Mesothelial cell of epicardium (in vitro differentiated cells): ENCODE results near the gene LRRFIP1. TPM values are rescaled to one million over a fixed set of nuclear protein-coding genes. Genes with fewer than 3 reads are reported as not detected.

Source experiments
- DNase-seq, 2 experiments: peaks; one replicate each; pipeline ENCODE4 v3.0.0; 2021; ENCODE audit warnings: low spot score in 2 of 2; ENCODE audit not compliant: unreplicated experiment in 2 of 2
- H3K27ac Mint-ChIP-seq: 2 replicates; pipeline ENCODE4 v1.8.0; 2021; ENCODE audit warnings: mixed read lengths
- H3K27me3 Mint-ChIP-seq: 2 replicates; pipeline ENCODE4 v1.8.0; 2021; ENCODE audit warnings: low read depth, mixed read lengths
- H3K36me3 Mint-ChIP-seq: 2 replicates; pipeline ENCODE4 v1.8.0; 2021; ENCODE audit warnings: mixed read lengths
- H3K4me1 Mint-ChIP-seq: 2 replicates; pipeline ENCODE4 v1.8.0; 2021; ENCODE audit warnings: mixed read lengths
- H3K4me3 Mint-ChIP-seq: 2 replicates; pipeline ENCODE4 v1.8.0; 2021; ENCODE audit warnings: mild to moderate bottlenecking, moderate library complexity, mixed read lengths
- H3K9me3 Mint-ChIP-seq: 2 replicates; pipeline ENCODE4 v1.8.0; 2021; ENCODE audit warnings: mixed read lengths
- total RNA-seq: library from RNA; stranded (reverse); gene quantifications from 3 replicates; pipeline ENCODE4 v1.2.1, GENCODE V29; 2021
- TF ChIP-seq, protein P1 (sequence below): fragments of 200-600 bp; sonication (generic); IDR thresholded peaks from one replicate; pipeline ENCODE4 v1.5.0; 2021; ENCODE audit warnings: antibody characterized with exemption; ENCODE audit not compliant: unreplicated experiment

Gene LRRFIP1
- total RNA-seq, 1 donor from 2014 or later: 47.5 TPM

- H3K36me3 Mint-ChIP-seq: peaks cover 43% of the 10 kb centered on the region
Observed at GRCh38 chr2:237633061-237633561, 5.7 kb downstream of the LRRFIP1 start.

GRCh38 chr2:237636578-237636977, 9.2 kb downstream of the LRRFIP1 start:
- peaks cover 40% of the 10 kb centered on the region for H3K36me3 Mint-ChIP-seq
- no peaks in the 10 kb centered on the region for H3K27me3 Mint-ChIP-seq
- H3K9me3 Mint-ChIP-seq: peaks cover 23% of the 10 kb centered on the region
- no peak overlapping the region for H3K27ac Mint-ChIP-seq
- H3K4me1 Mint-ChIP-seq: no peaks in the 10 kb centered on the region
- TF ChIP-seq, protein P1, sequence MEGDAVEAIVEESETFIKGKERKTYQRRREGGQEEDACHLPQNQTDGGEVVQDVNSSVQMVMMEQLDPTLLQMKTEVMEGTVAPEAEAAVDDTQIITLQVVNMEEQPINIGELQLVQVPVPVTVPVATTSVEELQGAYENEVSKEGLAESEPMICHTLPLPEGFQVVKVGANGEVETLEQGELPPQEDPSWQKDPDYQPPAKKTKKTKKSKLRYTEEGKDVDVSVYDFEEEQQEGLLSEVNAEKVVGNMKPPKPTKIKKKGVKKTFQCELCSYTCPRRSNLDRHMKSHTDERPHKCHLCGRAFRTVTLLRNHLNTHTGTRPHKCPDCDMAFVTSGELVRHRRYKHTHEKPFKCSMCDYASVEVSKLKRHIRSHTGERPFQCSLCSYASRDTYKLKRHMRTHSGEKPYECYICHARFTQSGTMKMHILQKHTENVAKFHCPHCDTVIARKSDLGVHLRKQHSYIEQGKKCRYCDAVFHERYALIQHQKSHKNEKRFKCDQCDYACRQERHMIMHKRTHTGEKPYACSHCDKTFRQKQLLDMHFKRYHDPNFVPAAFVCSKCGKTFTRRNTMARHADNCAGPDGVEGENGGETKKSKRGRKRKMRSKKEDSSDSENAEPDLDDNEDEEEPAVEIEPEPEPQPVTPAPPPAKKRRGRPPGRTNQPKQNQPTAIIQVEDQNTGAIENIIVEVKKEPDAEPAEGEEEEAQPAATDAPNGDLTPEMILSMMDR: no peak
- DNase-seq: no peak
- H3K4me3 Mint-ChIP-seq: no peak overlapping the region

More at GRCh38 chr2:237633061-237633561, 5.7 kb downstream of the LRRFIP1 start:
- peaks cover 23% of the 10 kb centered on the region for H3K9me3 Mint-ChIP-seq
- TF ChIP-seq, protein P1: no peak
- no peak overlapping the region for H3K4me3 Mint-ChIP-seq
- no peaks in the 10 kb centered on the region for H3K27me3 Mint-ChIP-seq
- H3K27ac Mint-ChIP-seq: no peak overlapping the region
- peaks cover 8% of the 10 kb centered on the region for H3K4me1 Mint-ChIP-seq
- DNase-seq: no peak

GRCh38 chr2:237637429-237638135, 10.2 kb downstream of the LRRFIP1 start:
- TF ChIP-seq, protein P1: no peak
- H3K36me3 Mint-ChIP-seq: peaks cover 43% of the 10 kb centered on the region
- H3K27me3 Mint-ChIP-seq: no peaks in the 10 kb centered on the region
- no peak overlapping the region for H3K27ac Mint-ChIP-seq
- no peak overlapping the region for H3K4me3 Mint-ChIP-seq
- H3K9me3 Mint-ChIP-seq: peaks cover 23% of the 10 kb centered on the region
- no peaks in the 10 kb centered on the region for H3K4me1 Mint-ChIP-seq
- DNase-seq: no peak

GRCh38 chr2:237638176-237638575, 10.8 kb downstream of the LRRFIP1 start:
- no peaks in the 10 kb centered on the region for H3K27me3 Mint-ChIP-seq
- TF ChIP-seq, protein P1: no peak
- peaks cover 39% of the 10 kb centered on the region for H3K36me3 Mint-ChIP-seq
- peaks cover 23% of the 10 kb centered on the region for H3K9me3 Mint-ChIP-seq
- no peak overlapping the region for H3K4me3 Mint-ChIP-seq
- no peaks in the 10 kb centered on the region for H3K4me1 Mint-ChIP-seq
- no peak overlapping the region for H3K27ac Mint-ChIP-seq
- no peak for DNase-seq

DNA sequence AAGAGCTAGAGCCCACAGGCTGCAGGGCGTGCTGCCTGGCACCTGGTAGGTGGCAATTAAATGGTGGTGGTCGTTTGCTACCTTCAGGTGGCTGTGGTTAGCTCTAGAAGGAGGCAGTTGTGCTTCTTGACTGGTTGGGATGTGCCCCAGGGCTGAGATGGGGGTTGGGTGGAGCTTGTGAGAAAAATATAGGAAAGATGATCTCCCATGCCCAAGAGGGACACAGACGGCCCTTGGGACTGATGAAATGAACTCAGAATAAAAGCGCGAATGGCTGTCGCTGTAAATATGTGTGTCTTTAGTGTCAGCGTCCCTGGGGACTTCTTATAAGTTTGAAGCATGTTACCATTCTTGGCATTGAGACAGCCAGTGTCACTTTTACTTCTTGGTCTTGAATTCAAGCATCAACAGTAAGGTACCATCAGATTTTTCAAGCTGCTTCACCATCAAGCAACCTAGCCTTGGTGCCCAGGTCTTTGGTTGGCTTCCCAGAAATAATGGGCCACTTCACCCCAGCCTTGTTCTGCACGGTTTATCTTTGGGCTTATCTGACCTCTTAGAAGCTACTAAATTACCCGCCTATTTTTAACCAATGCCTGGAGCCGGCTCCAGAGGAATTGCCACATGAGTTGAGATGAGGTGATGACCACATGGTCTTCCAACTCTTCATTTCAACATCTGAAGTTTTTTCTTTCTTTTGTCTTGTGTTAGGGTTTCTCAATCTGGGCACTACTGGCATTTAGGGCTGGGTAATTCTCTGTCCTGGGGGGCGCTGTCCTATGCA, 11.9 kb downstream of the LRRFIP1 start:
- H3K27ac Mint-ChIP-seq: no peak overlapping the region

More for the DNA sequence above, 11.9 kb downstream of the LRRFIP1 start:
- Mint-ChIP-seq H3K27me3 (no peaks in the 10 kb centered on the region), H3K4me1 (no peaks in the 10 kb centered on the region), H3K36me3 (peaks cover 32% of the 10 kb centered on the region), H3K9me3 (peaks cover 19% of the 10 kb centered on the region), H3K4me3 (no peak overlapping the region)
- TF ChIP-seq, protein P1: no peak
- no peak for DNase-seq
